H1 (cell line): Measurements from ENCODE around the gene UEVLD. TPM values are rescaled to one million over a fixed set of nuclear protein-coding genes. Genes with fewer than 3 reads are reported as not detected.

ENCODE experiments used
- CTCF ChIA-PET: fragments of 300-600 bp; sonication (Branson Sonifier 250); formaldehyde crosslinking; loops from one replicate; lab custom pipeline; 2021; ENCODE audit not compliant: partially characterized antibody; lab: Charles Lee
- POLR2A ChIA-PET: fragments of 300-600 bp; sonication (Branson Sonifier 250); formaldehyde crosslinking; loops from one replicate; lab custom pipeline; 2021; ENCODE audit warnings: inconsistent platforms; ENCODE audit not compliant: partially characterized antibody; lab: Charles Lee
- DNase-seq, 2 experiments: peaks; one replicate each; pipeline versions ENCODE4 v3.0.0 to v3.0.0-alpha.2; 2010 to 2022; ENCODE audit warnings: low spot score in 2 of 2, low read depth in 1 of 2, mixed read lengths in 1 of 2
- FAIRE-seq: peaks from 2 replicates; lab custom pipeline; 2011; peaks lifted over from hg19 to GRCh38; lab: Jason Lieb, UNC
- H2AFZ ChIP-seq: 2 replicates; pipeline ENCODE4 v1.8.1; 2012; ENCODE audit warnings: low read length, inconsistent platforms
- H2AK5ac ChIP-seq: 2 replicates; pipeline ENCODE4 v1.6.1; 2013; ENCODE audit warnings: low read depth, low read length
- H2BK120ac ChIP-seq: replicated peaks from 2 replicates; pipeline ENCODE3; 2013; ENCODE audit warnings: low read depth, low read length, inconsistent platforms
- H2BK12ac ChIP-seq: 2 replicates; pipeline ENCODE4 v1.6.1; 2013; ENCODE audit warnings: low read depth, low read length
- H2BK15ac ChIP-seq: 2 replicates; pipeline ENCODE4 v1.6.1; 2013; ENCODE audit warnings: low read length
- H2BK20ac ChIP-seq: 2 replicates; pipeline ENCODE4 v1.6.1; 2013; ENCODE audit warnings: low read length
- H2BK5ac ChIP-seq: 2 replicates; pipeline ENCODE4 v1.6.1; 2013; ENCODE audit warnings: low read depth, low read length
- H3K14ac ChIP-seq: 2 replicates; pipeline ENCODE4 v1.6.1; 2013; ENCODE audit warnings: inconsistent platforms; ENCODE audit not compliant: insufficient read length
- H3K18ac ChIP-seq: 2 replicates; pipeline ENCODE4 v1.6.1; 2013; ENCODE audit warnings: low read length; ENCODE audit errors: extremely low read depth
- H3K23ac ChIP-seq: 2 replicates; pipeline ENCODE4 v1.6.1; 2013; ENCODE audit warnings: inconsistent platforms; ENCODE audit not compliant: insufficient read length
- H3K23me2 ChIP-seq: 2 replicates; pipeline ENCODE4 v1.6.1; 2013; ENCODE audit warnings: low read depth, low read length
- H3K27ac ChIP-seq: 2 replicates; pipeline ENCODE4 v1.6.1; 2011; ENCODE audit warnings: low read depth, low read length, inconsistent platforms
- H3K27me3 ChIP-seq, 4 experiments: replicated peaks in 1 of 4; 1 replicate in 1 of 4; 2 replicates in 3 of 4; pipeline versions ENCODE4 v1.6.1 to v1.8.1; 2011 to 2013; ENCODE audit warnings: low read length in 3 of 4, mild to moderate bottlenecking in 3 of 4, inconsistent platforms in 2 of 4, mixed read lengths in 2 of 4, moderate library complexity in 1 of 4; ENCODE audit not compliant: control insufficient read depth in 3 of 4, insufficient read depth in 3 of 4; ENCODE audit errors: extremely low read depth in 1 of 4
- H3K36me3 ChIP-seq, 4 experiments: 2 replicates each; pipeline versions ENCODE4 v1.6.1 to v1.8.1; 2011 to 2013; ENCODE audit warnings: mild to moderate bottlenecking in 4 of 4, low read length in 3 of 4, moderate library complexity in 2 of 4, control low read depth in 1 of 4, inconsistent platforms in 1 of 4; ENCODE audit not compliant: insufficient read depth in 4 of 4, control insufficient read depth in 2 of 4
- H3K4ac ChIP-seq: replicated peaks from 2 replicates; pipeline ENCODE3; 2013; ENCODE audit warnings: low read length, low read depth, mixed read lengths, inconsistent platforms; ENCODE audit not compliant: insufficient read length
- H3K4me1 ChIP-seq, 4 experiments: replicated peaks in 1 of 4; 1 replicate in 1 of 4; 2 replicates in 3 of 4; pipeline versions ENCODE4 v1.6.1 to v1.8.1; 2011 to 2013; ENCODE audit warnings: low read length in 3 of 4, inconsistent platforms in 2 of 4, mixed read lengths in 1 of 4; ENCODE audit not compliant: insufficient read depth in 4 of 4, control insufficient read depth in 3 of 4
- H3K4me2 ChIP-seq, 2 experiments: 2 replicates each; pipeline versions ENCODE4 v1.6.1 to v1.8.1; 2011 to 2013; ENCODE audit warnings: low read depth in 2 of 2, low read length in 2 of 2, control low read depth in 1 of 2, inconsistent platforms in 1 of 2, mild to moderate bottlenecking in 1 of 2; ENCODE audit not compliant: insufficient read depth in 1 of 2
- H3K4me3 ChIP-seq, 4 experiments: fragments of 200-600, 300-600 bp in 1 of 4; sonication (generic), shearing (Covaris generic), sonication (Bioruptor Twin) in 1 of 4; 2 replicates each; pipeline versions ENCODE4 v1.5.1 to v1.8.1; 2011 to 2016; ENCODE audit warnings: low read length in 4 of 4, low read depth in 3 of 4, control low read depth in 2 of 4, inconsistent platforms in 2 of 4, mild to moderate bottlenecking in 2 of 4, mixed read lengths in 1 of 4, moderate library complexity in 1 of 4; ENCODE audit not compliant: insufficient read depth in 2 of 4; ENCODE audit errors: extremely low read depth in 1 of 4
- H3K56ac ChIP-seq: replicated peaks from 2 replicates; pipeline ENCODE3; 2013; ENCODE audit warnings: low read depth, mild to moderate bottlenecking, mixed read lengths, low read length, inconsistent platforms; ENCODE audit not compliant: insufficient read length
- H3K79me1 ChIP-seq: 2 replicates; pipeline ENCODE4 v1.6.1; 2013; ENCODE audit warnings: low read depth, low read length, control low read depth
- H3K79me2 ChIP-seq, 2 experiments: 2 replicates each; pipeline versions ENCODE4 v1.6.1 to v1.8.1; 2012 to 2013; ENCODE audit warnings: low read length in 2 of 2, mild to moderate bottlenecking in 2 of 2, inconsistent platforms in 1 of 2; ENCODE audit not compliant: insufficient read depth in 2 of 2, control insufficient read depth in 1 of 2
- H3K9ac ChIP-seq, 4 experiments: replicated peaks in 1 of 4; 1 replicate in 1 of 4; 2 replicates in 3 of 4; pipeline versions ENCODE4 v1.6.1 to v1.8.1; 2011 to 2013; ENCODE audit warnings: low read depth in 3 of 4, low read length in 3 of 4, control low read depth in 2 of 4, mild to moderate bottlenecking in 2 of 4, moderate library complexity in 2 of 4, inconsistent platforms in 1 of 4; ENCODE audit errors: extremely low read depth in 1 of 4
- H3K9me3 ChIP-seq, 2 experiments: 2 replicates each; pipeline versions ENCODE4 v1.6.1 to v1.8.1; 2012 to 2013; ENCODE audit warnings: mild to moderate bottlenecking in 2 of 2, moderate library complexity in 2 of 2, control low read depth in 1 of 2, inconsistent platforms in 1 of 2, low read depth in 1 of 2, low read length in 1 of 2, mixed read lengths in 1 of 2; ENCODE audit not compliant: insufficient read depth in 2 of 2
- H4K20me1 ChIP-seq, 2 experiments: replicated peaks in 1 of 2; 2 replicates each; pipeline versions ENCODE3 to v1.8.1; 2011 to 2013; ENCODE audit warnings: inconsistent platforms in 2 of 2, low read length in 2 of 2, mild to moderate bottlenecking in 1 of 2; ENCODE audit not compliant: insufficient read depth in 2 of 2, control insufficient read depth in 1 of 2
- H4K5ac ChIP-seq: 2 replicates; pipeline ENCODE4 v1.6.1; 2013; ENCODE audit warnings: low read length, low read depth, mixed read lengths, inconsistent platforms; ENCODE audit not compliant: insufficient read length
- H4K8ac ChIP-seq: 2 replicates; pipeline ENCODE4 v1.8.0; 2013; ENCODE audit warnings: mild to moderate bottlenecking, moderate library complexity, low read length, inconsistent platforms; ENCODE audit not compliant: insufficient read depth; ENCODE audit errors: extremely low read depth
- H4K91ac ChIP-seq: replicated peaks from 2 replicates; pipeline ENCODE3; 2013; ENCODE audit warnings: low read length, mixed read lengths, inconsistent platforms; ENCODE audit not compliant: insufficient read length
- BACH1 ChIP-seq: IDR thresholded peaks from 2 replicates; pipeline ENCODE4 v1.6.1; 2012; ENCODE audit warnings: low read length, improper control_type of control experiment
- CHD2 ChIP-seq: IDR thresholded peaks from 2 replicates; pipeline ENCODE4 v1.6.1; 2012; ENCODE audit warnings: low read length, improper control_type of control experiment
- GABPA ChIP-seq: IDR thresholded peaks from 2 replicates; pipeline ENCODE4 v1.6.1; 2011; ENCODE audit warnings: mild to moderate bottlenecking, low read length, moderate library complexity, borderline replicate concordance; ENCODE audit not compliant: insufficient read depth
- KDM4A ChIP-seq: IDR thresholded peaks from one replicate; pipeline ENCODE4 v1.7.1; 2012; ENCODE audit warnings: low read depth, mild to moderate bottlenecking, moderate library complexity, low read length, inconsistent platforms; ENCODE audit not compliant: severe bottlenecking
- KDM5A ChIP-seq: fragments of 200-600 bp; IDR thresholded peaks from 2 replicates; pipeline ENCODE4 v1.7.1; 2012; ENCODE audit warnings: mild to moderate bottlenecking, low read length, inconsistent platforms, mixed read lengths
- NANOG ChIP-seq: IDR thresholded peaks from 2 replicates; pipeline ENCODE4 v1.6.1; 2011; ENCODE audit warnings: low read length, low read depth, mild to moderate bottlenecking, inconsistent platforms; ENCODE audit not compliant: insufficient read depth, poor library complexity, severe bottlenecking
- POLR2AphosphoS5 ChIP-seq: IDR thresholded peaks from 2 replicates; pipeline ENCODE4 v1.6.1; 2011; ENCODE audit warnings: low read depth, low read length
- RNF2 ChIP-seq: fragments of 200-900, 300-1000 bp; sonication (generic); IDR thresholded peaks from 2 replicates; pipeline ENCODE4 v1.7.1; 2016; ENCODE audit warnings: borderline replicate concordance, low read depth, mild to moderate bottlenecking, antibody characterized with exemption, low read length; ENCODE audit not compliant: poor library complexity, severe bottlenecking; ENCODE audit errors: missing control alignments
- SIX5 ChIP-seq: IDR thresholded peaks from 2 replicates; pipeline ENCODE4 v1.6.1; 2011; ENCODE audit warnings: mild to moderate bottlenecking, low read depth, low read length
- TCF12 ChIP-seq: IDR thresholded peaks from 2 replicates; pipeline ENCODE4 v1.6.1; 2011; ENCODE audit warnings: low read depth, mild to moderate bottlenecking, low read length
- WGBS, 2 experiments: shearing (Covaris generic) in 1 of 2; methylation state at CpG; one replicate each; pipeline versions ENCODE4 v1.1.6 to v1.1.7; 2013 to 2015; ENCODE audit warnings: low lambda C conversion rate in 2 of 2, mixed read lengths in 2 of 2, inconsistent platforms in 1 of 2, low coverage in 1 of 2, missing lambda C conversion rate in 1 of 2; ENCODE audit not compliant: insufficient replicate concordance in 2 of 2, insufficient coverage in 1 of 2, insufficient read length in 1 of 2; ENCODE audit errors: extremely low coverage in 1 of 2, missing lambda C conversion rate in 1 of 2; 5-methylcytosine and 5-hydroxymethylcytosine counted together
- polyA plus RNA-seq, 7 experiments: library from polyadenylated mRNA; depleted of rRNA in 3 of 7; stranded (reverse) in 5 of 7; unstranded in 2 of 7; fragments of >200 nt in 5 of 7; fragments of 200-250 nt in 2 of 7; gene quantifications; 1 replicate in 5 of 7; 2 replicates in 1 of 7; 4 replicates in 1 of 7; pipeline versions ENCODE4 v1.2.1 to v1.2.3, GENCODE V29; 2011 to 2013; ENCODE audit warnings: missing spikeins in 2 of 7, mixed read lengths in 2 of 7
- total RNA-seq: library from RNA; stranded (reverse); fragmentation: NEBNext Ultra II Directional; extraction: Animal tissue kit (Norgen Biotek cat#: 25700); gene quantifications from 2 replicates; pipeline ENCODE4 v1.2.1, GENCODE V29; 2021

UEVLD gene
- total and polyA plus RNA-seq, 2 of the 8 experiments (the other 6 are each of a cell fraction or from before 2014, with no cell fraction given), result 4.1 to 7.3 TPM

GRCh38 chr11:18617688-18618341 lies 29.3 kb upstream of the UEVLD start:
- Histone ChIP-seq H3K9me3 (no peaks in the 10 kb centered on the region), H3K79me1 (peaks cover 3% of the 10 kb centered on the region; the same call in 1 of the 2 replicates), H3K4ac (no peak overlapping the region), H2BK12ac (no peak overlapping the region), H2AFZ (no peak overlapping the region), H4K20me1 (peaks cover 0 to 5% of the 10 kb centered on the region in 2 experiments), H2BK15ac (no peak overlapping the region), H4K5ac (no peak overlapping the region), H2BK20ac (no peak overlapping the region), H3K9ac (no peak overlapping the region), H4K91ac (no peak overlapping the region), H3K27me3 (no peaks in the 10 kb centered on the region), H2AK5ac (no peak overlapping the region), H3K4me2 (no peak overlapping the region), H3K23ac (no peak overlapping the region), H3K79me2 (peaks cover 0 to 45% of the 10 kb centered on the region in 2 experiments; a peak in 2 of 4 replicates), H3K27ac (no peak overlapping the region), H2BK120ac (no peak overlapping the region), H3K23me2 (no peaks in the 10 kb centered on the region), H3K14ac (no peak overlapping the region), H3K56ac (no peak overlapping the region), H3K4me1 (no peaks in the 10 kb centered on the region), H4K8ac (no peak overlapping the region), H3K4me3 (no peak overlapping the region), H2BK5ac (no peak overlapping the region), H3K18ac (no peak overlapping the region), H3K36me3 (peaks cover 2 to 21% (median 15%) of the 10 kb centered on the region in 4 experiments; a peak in 5 of 8 replicates)
- FAIRE-seq (no peak), DNase-seq (no peak)
- POLR2A ChIA-PET, result interaction anchor here (0.7 to 0.9 kb wide), 2 partner anchors 12 to 15 kb away, joined by 3 read pairs; no protein-coding TSS in a partner anchor
- CTCF ChIA-PET, result interaction anchor here (0.6 to 1.2 kb wide), 6 partner anchors 16 to 207 kb away, joined by 3 to 4 read pairs (median 3); no protein-coding TSS in a partner anchor
- WGBS, 2 experiments, result 95% methylated on average over 10 of the region's 10 CpGs; no CpG with 5 or more reads in 1 of the 2 experiments
- TF ChIP-seq RNF2 (no peak), KDM4A (no peak), BACH1 (no peak), TCF12 (no peak), CHD2 (no peak), NANOG (no peak), POLR2AphosphoS5 (no peak), GABPA (no peak), KDM5A (no peak), SIX5 (no peak)
